ENCODE data around the gene AFG3L2.
A peak's percentile ranks its signal among the peaks of the same experiment; 100 is the strongest.

The AFG3L2 gene

GRCh38 chr18:12361770-12362378, 15.2 kb downstream of the AFG3L2 start:
- no peak for DNase-seq (ENCODE audit: low read depth in 2 of 2)

DNA sequence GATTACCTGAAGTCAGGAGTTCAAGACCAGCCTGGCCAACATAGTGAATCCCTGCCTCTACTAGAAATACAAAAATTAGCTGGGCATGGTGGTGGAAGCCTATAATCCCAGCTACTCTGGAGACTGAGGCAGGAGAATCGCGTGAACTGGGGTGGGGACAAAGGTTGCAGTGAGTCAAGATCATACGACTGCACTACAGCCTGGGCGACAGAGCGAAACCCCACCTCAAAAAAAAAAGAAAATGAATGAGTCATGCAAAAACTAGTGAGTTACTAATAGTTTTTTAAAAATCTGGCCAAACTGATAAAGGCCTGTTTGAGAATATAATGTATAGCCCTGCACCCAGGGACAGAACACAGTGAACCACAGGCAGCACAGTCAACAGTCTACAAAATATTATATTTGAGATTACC, 17.5 kb downstream of the AFG3L2 start:
- no peak for DNase-seq (ENCODE audit: low read depth in 2 of 2)

DNA sequence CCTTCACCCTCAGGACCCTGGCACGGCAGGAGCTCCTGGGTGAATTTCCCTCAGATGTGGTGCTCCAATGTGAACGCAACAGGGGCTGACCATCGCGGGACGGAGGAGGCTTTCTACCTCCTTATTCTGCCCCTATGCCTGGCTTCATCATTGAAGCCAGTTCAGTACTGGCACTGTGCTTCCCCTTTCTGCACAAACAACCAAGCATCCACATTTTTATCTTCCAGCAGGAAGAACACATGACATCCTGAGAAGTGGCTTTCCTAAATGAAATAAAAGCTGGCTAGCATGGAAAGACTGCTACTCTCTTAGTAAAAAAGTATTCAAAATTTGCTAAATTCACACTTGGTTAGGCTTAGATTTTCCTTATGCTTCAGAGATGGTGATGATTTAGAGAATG, 24.8 kb downstream of the AFG3L2 start:
- DNase-seq (ENCODE audit: low read depth in 2 of 2), result no peak

DNA sequence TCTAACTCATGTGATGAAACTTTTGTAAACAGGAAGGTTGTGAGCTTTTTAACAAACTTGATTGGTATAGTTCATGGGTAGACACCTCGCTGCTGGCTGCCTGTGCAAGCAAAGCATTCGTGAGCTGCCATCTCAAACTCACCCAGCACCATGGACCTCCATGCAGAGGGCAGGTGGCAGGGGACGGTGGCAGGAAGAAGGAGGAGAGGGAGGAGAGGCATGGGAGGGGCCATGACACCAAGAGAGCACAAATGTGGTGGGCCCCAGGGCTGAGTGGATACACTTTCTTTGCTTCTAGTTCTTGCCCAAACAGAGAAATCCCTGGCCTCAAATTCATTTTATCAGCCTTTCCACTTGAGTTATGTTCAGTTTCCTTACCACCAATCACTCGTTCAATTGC, 29.1 kb downstream of the AFG3L2 start:
- no peak for DNase-seq (ENCODE audit: low read depth in 2 of 2)

DNA sequence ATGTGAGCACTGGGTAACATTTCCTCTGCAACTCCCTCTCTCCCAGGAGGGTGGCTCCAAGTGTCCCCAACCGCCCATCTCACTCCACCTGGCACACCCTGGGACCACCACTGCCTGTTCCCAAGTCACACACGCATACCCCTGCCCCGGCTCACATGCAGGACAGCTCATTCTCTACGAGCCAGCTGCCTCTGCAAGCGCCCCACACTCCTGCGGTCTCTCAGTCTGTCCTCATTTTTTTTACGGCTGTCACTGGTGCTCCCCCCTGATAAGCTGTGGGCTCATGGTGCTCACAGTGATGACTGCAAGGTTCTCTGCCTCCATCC, 30.8 kb downstream of the AFG3L2 start:
- DNase-seq (ENCODE audit: low read depth in 2 of 2), result no peak

DNA sequence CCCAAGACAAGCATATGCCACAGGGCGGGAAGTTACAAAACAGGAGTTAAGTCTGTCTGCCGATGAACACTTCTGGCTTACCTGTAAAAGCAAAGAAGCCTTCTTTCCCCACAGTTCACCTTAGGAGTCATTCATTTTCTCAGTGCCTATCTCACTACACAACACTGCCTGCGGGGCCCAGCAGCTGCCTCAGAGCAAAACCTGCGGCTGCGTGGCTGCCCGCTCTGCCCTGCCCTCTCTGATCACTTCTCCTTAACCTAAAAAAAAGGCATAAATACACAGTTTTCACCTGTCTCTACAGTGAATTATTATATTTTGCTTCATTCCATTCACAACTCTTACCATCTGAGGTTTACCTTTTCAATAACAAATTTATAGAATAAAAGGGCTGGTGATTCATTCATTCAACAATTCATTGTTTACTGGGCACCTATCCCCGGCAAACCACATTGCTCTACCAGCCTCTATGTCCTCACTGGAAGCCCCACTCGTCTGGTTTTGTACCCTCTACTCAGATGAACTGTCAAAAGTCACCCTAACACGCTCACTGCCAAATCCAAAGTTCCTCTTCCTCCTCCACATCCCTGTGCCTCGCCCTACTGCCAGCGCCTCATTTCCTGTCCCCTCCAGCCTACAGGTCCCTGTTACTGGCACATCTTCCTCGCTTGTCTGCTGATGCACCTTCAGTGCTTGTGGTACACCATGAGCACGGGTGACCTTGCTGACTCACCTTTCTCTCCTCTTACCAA, 31.4 kb downstream of the AFG3L2 start:
- no peak for DNase-seq (ENCODE audit: low read depth in 2 of 2)

DNA sequence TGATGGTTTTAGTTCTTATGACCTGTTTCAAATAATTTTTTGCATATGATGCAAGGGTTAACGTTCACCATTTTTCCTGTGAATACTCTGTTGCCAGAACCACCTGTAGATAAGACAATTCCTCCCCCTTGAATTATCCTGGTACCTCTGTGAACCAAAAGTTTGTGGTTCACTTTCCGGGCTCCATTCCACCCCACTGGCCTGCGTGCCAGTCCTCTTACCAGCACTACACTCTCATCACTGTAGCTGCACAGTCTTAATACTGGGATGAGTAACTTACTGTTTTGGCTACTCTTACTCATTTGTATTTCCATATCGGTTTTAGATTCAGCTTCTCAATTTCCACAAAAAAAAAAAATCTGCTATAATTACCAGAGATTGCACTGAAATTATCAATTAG, 34.4 kb downstream of the AFG3L2 start:
- DNase-seq (ENCODE audit: low read depth in 2 of 2), result no peak

DNA sequence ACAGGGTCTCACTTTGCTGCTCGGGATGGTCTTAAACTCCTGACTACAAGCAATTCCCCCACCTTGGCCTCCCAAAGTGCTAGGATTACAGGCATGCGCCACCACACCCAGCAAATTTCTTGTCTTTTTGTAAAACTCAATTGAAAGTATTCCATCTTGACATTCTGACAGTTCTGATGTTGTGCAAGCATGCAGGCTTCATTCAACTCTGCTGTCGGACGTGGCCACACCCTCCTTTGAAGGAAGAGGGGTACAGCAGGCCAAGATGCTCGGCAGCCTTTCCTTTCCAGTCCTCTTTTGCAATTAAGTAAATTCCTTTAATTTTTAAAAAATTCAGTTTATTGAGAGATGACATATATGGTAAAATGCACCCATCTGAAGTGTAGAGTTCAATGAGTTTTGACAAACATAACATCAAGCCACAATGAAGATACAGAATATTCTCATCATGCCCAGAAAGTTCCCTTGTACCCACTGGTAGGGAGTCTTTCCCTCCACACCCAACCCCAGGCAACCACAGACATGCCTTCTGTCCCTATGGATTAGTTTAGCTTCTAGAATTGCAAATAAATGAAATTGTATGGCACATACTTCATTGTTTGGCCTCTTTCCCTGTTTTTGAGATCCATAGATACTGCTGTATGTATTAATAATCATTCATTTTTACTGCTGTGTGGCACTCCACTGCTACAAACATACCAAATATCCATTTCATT, 35.9 kb downstream of the AFG3L2 start:
- DNase-seq (ENCODE audit: low read depth in 2 of 2), result no peak

DNA sequence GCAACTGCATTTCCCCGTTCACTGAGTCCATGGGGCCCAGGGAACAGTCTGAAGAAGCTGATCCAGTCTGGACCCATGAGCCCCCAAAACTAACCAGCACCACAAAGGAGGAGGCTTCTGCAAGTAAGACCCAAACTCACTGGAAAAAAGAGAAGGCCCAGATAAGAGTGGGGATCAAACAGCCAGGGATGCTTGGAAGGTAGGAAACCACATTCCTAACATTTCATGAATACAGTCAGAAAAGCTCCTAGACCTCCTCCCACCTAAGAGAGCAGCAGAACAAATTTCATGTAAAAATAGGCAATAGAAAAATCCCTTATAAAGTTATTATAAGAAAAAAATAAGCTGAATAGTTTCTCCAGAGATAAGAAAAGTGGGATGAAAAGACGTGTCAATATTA, 38.6 kb downstream of the AFG3L2 start:
- no peak for DNase-seq (ENCODE audit: low read depth in 2 of 2)

GRCh38 chr18:12336887-12337286, 40.1 kb downstream of the AFG3L2 start:
- DNase-seq (ENCODE audit: low read depth in 2 of 2), result peak; percentile 47 to 57

- no peak for DNase-seq (ENCODE audit: low read depth in 2 of 2)
Observed at GRCh38 chr18:12336171-12336613, 40.8 kb downstream of the AFG3L2 start.

- DNase-seq (ENCODE audit: low read depth in 2 of 2), result no peak
Observed at GRCh38 chr18:12335503-12335902, 41.5 kb downstream of the AFG3L2 start.

GRCh38 chr18:12334863-12335262, 42.2 kb downstream of the AFG3L2 start:
- DNase-seq (ENCODE audit: low read depth in 2 of 2), result no peak

GRCh38 chr18:12334366-12334808, 42.6 kb downstream of the AFG3L2 start:
- DNase-seq (ENCODE audit: low read depth in 2 of 2), result no peak

- DNase-seq (ENCODE audit: low read depth in 2 of 2), result peak in 1 of 2 experiments; percentile 8
Observed at GRCh38 chr18:12333506-12334290, 43.3 kb downstream of the AFG3L2 start.

- no peak for DNase-seq (ENCODE audit: low read depth in 2 of 2)
Observed at GRCh38 chr18:12330766-12331165, 46.3 kb downstream of the AFG3L2 start.

DNA sequence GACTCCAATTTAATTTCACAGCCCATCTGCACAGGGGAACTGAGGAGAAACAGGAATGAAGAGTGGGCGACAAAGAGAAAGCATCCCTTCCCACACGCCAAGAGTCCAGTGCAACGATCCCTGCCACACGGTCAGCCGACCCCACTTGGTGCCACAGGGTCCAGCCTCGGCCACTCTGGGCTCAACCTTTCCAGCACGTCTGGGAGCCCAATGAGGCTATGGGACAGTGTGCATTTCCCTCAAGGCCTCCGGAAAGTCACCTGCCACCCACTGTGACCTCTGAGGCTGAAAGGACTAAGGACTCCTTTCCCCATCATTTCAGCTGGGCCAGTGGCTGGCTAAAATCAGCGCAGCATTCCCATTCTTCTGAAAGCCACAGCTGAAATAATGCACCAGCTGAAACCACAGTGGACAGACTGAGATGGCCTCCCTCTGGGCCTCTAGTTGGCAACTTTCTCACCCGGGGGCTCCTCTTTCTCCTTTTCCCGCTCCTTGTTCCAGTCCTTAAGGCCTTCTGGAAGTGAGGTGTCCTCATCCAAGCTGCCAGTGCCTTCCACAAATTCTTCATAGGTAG, 47.8 kb downstream of the AFG3L2 start:
- DNase-seq (ENCODE audit: low read depth in 2 of 2), result no peak

DNA sequence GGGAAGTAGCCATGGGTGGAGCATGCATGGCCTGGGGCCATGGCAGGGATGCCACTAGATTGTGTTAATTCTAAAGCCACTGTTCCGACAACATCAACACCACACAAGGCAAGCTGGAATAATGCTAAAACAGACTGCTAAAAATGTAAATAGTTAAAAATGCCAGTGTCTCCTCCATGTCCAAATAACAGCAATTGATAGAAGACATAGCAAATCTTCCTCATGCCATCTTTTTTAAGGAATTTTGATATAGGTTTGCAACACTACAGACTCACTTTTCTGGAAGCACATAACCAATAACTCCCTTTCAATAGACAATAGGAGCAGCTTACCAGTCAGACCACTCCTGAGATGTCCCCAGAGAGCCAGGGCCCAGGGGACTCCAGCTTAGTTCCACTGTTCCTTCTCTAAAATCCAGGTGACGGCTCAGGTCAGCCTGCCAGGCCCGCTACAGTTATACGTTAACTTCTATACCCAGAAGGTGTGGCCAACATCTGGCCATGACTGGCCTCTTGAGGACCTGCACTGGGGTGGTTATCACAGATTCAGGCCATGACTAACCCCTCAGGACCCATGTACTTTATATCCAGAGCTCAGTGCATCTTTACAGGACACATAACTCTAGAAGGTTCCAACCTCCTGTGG, 48.7 kb downstream of the AFG3L2 start:
- no peak for DNase-seq (ENCODE audit: low read depth in 2 of 2)

DNA sequence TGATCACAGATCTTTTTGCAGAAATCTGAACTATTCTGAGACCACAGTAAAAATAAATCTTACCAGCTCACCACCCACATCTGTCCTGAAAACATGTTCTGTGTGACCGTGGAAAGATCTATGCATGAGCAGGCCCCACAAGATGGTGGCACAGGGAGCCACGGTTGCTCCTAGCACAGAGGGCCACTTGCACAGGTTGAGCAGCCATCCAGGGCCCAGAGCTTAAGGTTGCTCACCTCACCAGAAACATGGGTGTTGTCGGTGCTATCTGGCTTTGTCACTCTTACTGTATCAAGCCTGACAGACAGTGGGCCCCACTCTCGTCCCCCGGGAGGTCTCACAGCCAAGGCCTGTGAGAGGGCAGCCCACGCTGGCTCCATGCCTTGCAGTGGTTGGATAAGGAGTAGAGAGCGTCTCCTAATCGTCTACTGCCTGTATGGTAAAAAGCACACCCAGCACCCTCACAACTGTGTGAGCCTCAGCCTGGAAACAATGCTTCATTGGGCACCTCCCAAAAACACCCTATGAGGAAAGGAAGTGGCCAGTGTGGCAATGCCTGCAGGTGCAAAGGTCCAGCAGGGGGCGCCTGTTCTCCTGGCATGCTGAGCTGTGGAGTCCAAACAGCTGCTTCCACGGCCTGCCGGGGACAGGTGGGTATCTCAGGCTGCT, 49.4 kb downstream of the AFG3L2 start:
- peak in 1 of 2 experiments; percentile 26 for DNase-seq (ENCODE audit: low read depth in 2 of 2)

GRCh38 chr18:12326711-12327460, 50.1 kb downstream of the AFG3L2 start:
- no peak for DNase-seq (ENCODE audit: low read depth in 2 of 2)
